ENCODE measurements around the gene ECHS1. TPM values are rescaled to one million over a fixed set of nuclear protein-coding genes. Genes with fewer than 3 reads are reported as not detected.

Gene ECHS1
- polyA plus RNA-seq, 1 of the 3 experiments (the other 2 are of a cell fraction): 97.8 TPM

- H3K9me3 ChIP-seq: no peaks in the 10 kb centered on the region
- DNase-seq: no peak
- no peak overlapping the region for H3K9ac ChIP-seq
- no peaks in the 10 kb centered on the region for H3K27me3 ChIP-seq (ENCODE audit: insufficient read depth)
- TF ChIP-seq FOSL2 (IDR thresholded peaks at IDR 0.05; ENCODE audit: borderline replicate concordance, low read depth) (no peak), ZBTB33 (IDR thresholded peaks at IDR 0.05; ENCODE audit: borderline replicate concordance, low read depth) (no peak), USF1 (IDR thresholded peaks at IDR 0.05; ENCODE audit: borderline replicate concordance, low read depth) (no peak), SMC3 (IDR thresholded peaks at IDR 0.05; ENCODE audit: low read depth, low read length) (no peak), FOXM1 (IDR thresholded peaks at IDR 0.05; ENCODE audit: low read depth) (no peak), FOXJ3 (CRISPR knock-in tag; IDR thresholded peaks at IDR 0.05) (no peak), EZH2phosphoT487 (IDR thresholded peaks at IDR 0.05; ENCODE audit: borderline replicate concordance, low read depth) (no peak), RFX5 (IDR thresholded peaks at IDR 0.05; ENCODE audit: low read length) (no peak), NRF1 (IDR thresholded peaks at IDR 0.05; ENCODE audit: low read depth, low read length) (no peak), TCF12 (IDR thresholded peaks at IDR 0.05) (no peak), NFIC (IDR thresholded peaks at IDR 0.05; ENCODE audit: borderline replicate concordance) (no peak)
- H3K27ac ChIP-seq (ENCODE audit: low read depth in 2 of 2, low read length in 1 of 2): no peak overlapping the region
- no peak overlapping the region for H2AFZ ChIP-seq (ENCODE audit: low read depth)
- peaks cover 18% of the 10 kb centered on the region for H3F3A ChIP-seq (replicated peaks; ENCODE audit: insufficient read depth)
- no peak overlapping the region for H3K4me2 ChIP-seq
- H3K4me1 ChIP-seq (ENCODE audit: control insufficient read depth in 1 of 2, insufficient read depth in 2 of 2, low read depth in 1 of 2, low read length in 1 of 2): peaks cover 0 to 12% of the 10 kb centered on the region in 2 experiments; a peak in 3 of 4 replicates
- H4K20me1 ChIP-seq (ENCODE audit: insufficient read depth): peaks cover 13% of the 10 kb centered on the region; the same call in 1 of the 2 replicates
- H3K9me2 ChIP-seq: no peaks in the 10 kb centered on the region
- ChIA-PET CTCF (no interaction called here), POLR2A (no interaction called here)
- WGBS (ENCODE audit: low lambda C conversion rate): 98% methylated on average over 13 of the region's 21 CpGs
- peaks cover 24 to 60% of the 10 kb centered on the region in 2 experiments for H3K36me3 ChIP-seq (replicated peaks in 1 of 2; ENCODE audit: control insufficient read depth in 1 of 2, insufficient read depth in 2 of 2, low read length in 1 of 2)
- peaks cover 48% of the 10 kb centered on the region for H3K79me2 ChIP-seq (ENCODE audit: insufficient read depth)
- H3K4me3 ChIP-seq (ENCODE audit: low read depth in 2 of 2, low read length in 1 of 2): no peak overlapping the region
These were observed 29.0 kb upstream of the ECHS1 start for GRCh38 chr10:133401981-133402725.

GRCh38 chr10:133401500-133401899 is 28.3 kb upstream of the ECHS1 start:
- H3K9ac ChIP-seq: no peak overlapping the region
- no peaks in the 10 kb centered on the region for H3K27me3 ChIP-seq (ENCODE audit: insufficient read depth)
- peaks cover 7% of the 10 kb centered on the region; the same call in 1 of the 2 replicates for H4K20me1 ChIP-seq (ENCODE audit: insufficient read depth)
- no peak overlapping the region for H3K4me3 ChIP-seq (ENCODE audit: low read depth in 2 of 2, low read length in 1 of 2)
- no peak overlapping the region for H3K27ac ChIP-seq (ENCODE audit: low read depth in 2 of 2, low read length in 1 of 2)
- peaks cover 48% of the 10 kb centered on the region for H3K79me2 ChIP-seq (ENCODE audit: insufficient read depth)
- WGBS (ENCODE audit: low lambda C conversion rate): 95% methylated on average over 8 of the region's 12 CpGs
- no peaks in the 10 kb centered on the region for H3K9me3 ChIP-seq
- H3K4me2 ChIP-seq: no peak overlapping the region
- H3K36me3 ChIP-seq (replicated peaks in 1 of 2; ENCODE audit: control insufficient read depth in 1 of 2, insufficient read depth in 2 of 2, low read length in 1 of 2): peaks cover 20 to 56% of the 10 kb centered on the region in 2 experiments
- peaks cover 0 to 12% of the 10 kb centered on the region in 2 experiments; a peak in 3 of 4 replicates for H3K4me1 ChIP-seq (ENCODE audit: control insufficient read depth in 1 of 2, insufficient read depth in 2 of 2, low read depth in 1 of 2, low read length in 1 of 2)
- peaks cover 13% of the 10 kb centered on the region for H3F3A ChIP-seq (replicated peaks; ENCODE audit: insufficient read depth)
- POLR2A ChIA-PET: no interaction called here
- H2AFZ ChIP-seq (ENCODE audit: low read depth): no peak overlapping the region
- CTCF ChIA-PET: no interaction called here
- no peak for DNase-seq
- no peaks in the 10 kb centered on the region for H3K9me2 ChIP-seq
- no peak for TF ChIP-seq USF1 (IDR thresholded peaks at IDR 0.05; ENCODE audit: borderline replicate concordance, low read depth)
- no peak for TF ChIP-seq YY1 (IDR thresholded peaks at IDR 0.05; ENCODE audit: low read depth)
- TF ChIP-seq GATA2 (CRISPR knock-in tag; IDR thresholded peaks at IDR 0.05): no peak
- TF ChIP-seq MEF2A (IDR thresholded peaks at IDR 0.05; ENCODE audit: borderline replicate concordance, low read depth): no peak
- no peak for TF ChIP-seq RXRA (IDR thresholded peaks at IDR 0.05; ENCODE audit: borderline replicate concordance, low read depth)
- no peak for TF ChIP-seq TAF1 (IDR thresholded peaks at IDR 0.05; ENCODE audit: borderline replicate concordance, low read depth, low read length)
- TF ChIP-seq, protein P1, sequence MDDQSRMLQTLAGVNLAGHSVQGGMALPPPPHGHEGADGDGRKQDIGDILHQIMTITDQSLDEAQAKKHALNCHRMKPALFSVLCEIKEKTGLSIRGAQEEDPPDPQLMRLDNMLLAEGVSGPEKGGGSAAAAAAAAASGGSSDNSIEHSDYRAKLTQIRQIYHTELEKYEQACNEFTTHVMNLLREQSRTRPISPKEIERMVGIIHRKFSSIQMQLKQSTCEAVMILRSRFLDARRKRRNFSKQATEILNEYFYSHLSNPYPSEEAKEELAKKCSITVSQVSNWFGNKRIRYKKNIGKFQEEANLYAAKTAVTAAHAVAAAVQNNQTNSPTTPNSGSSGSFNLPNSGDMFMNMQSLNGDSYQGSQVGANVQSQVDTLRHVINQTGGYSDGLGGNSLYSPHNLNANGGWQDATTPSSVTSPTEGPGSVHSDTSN (IDR thresholded peaks at IDR 0.05): no peak
- no peak for TF ChIP-seq FOXJ3 (CRISPR knock-in tag; IDR thresholded peaks at IDR 0.05)
- no peak for TF ChIP-seq TCF12 (IDR thresholded peaks at IDR 0.05)
- TF ChIP-seq, protein P2, sequence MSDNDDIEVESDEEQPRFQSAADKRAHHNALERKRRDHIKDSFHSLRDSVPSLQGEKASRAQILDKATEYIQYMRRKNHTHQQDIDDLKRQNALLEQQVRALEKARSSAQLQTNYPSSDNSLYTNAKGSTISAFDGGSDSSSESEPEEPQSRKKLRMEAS (IDR thresholded peaks at IDR 0.05; ENCODE audit: low read depth): no peak
- TF ChIP-seq, protein P3, sequence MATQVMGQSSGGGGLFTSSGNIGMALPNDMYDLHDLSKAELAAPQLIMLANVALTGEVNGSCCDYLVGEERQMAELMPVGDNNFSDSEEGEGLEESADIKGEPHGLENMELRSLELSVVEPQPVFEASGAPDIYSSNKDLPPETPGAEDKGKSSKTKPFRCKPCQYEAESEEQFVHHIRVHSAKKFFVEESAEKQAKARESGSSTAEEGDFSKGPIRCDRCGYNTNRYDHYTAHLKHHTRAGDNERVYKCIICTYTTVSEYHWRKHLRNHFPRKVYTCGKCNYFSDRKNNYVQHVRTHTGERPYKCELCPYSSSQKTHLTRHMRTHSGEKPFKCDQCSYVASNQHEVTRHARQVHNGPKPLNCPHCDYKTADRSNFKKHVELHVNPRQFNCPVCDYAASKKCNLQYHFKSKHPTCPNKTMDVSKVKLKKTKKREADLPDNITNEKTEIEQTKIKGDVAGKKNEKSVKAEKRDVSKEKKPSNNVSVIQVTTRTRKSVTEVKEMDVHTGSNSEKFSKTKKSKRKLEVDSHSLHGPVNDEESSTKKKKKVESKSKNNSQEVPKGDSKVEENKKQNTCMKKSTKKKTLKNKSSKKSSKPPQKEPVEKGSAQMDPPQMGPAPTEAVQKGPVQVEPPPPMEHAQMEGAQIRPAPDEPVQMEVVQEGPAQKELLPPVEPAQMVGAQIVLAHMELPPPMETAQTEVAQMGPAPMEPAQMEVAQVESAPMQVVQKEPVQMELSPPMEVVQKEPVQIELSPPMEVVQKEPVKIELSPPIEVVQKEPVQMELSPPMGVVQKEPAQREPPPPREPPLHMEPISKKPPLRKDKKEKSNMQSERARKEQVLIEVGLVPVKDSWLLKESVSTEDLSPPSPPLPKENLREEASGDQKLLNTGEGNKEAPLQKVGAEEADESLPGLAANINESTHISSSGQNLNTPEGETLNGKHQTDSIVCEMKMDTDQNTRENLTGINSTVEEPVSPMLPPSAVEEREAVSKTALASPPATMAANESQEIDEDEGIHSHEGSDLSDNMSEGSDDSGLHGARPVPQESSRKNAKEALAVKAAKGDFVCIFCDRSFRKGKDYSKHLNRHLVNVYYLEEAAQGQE (IDR thresholded peaks at IDR 0.05; ENCODE audit: low read depth, low read length): no peak
